ENCODE measurements around the gene CDC20. TPM values are rescaled to one million over a fixed set of nuclear protein-coding genes. Genes with fewer than 3 reads are reported as not detected.

CDC20 gene
- total RNA-seq, 2 donors from 2014 or later = 0.35 to 0.41 TPM

DNA sequence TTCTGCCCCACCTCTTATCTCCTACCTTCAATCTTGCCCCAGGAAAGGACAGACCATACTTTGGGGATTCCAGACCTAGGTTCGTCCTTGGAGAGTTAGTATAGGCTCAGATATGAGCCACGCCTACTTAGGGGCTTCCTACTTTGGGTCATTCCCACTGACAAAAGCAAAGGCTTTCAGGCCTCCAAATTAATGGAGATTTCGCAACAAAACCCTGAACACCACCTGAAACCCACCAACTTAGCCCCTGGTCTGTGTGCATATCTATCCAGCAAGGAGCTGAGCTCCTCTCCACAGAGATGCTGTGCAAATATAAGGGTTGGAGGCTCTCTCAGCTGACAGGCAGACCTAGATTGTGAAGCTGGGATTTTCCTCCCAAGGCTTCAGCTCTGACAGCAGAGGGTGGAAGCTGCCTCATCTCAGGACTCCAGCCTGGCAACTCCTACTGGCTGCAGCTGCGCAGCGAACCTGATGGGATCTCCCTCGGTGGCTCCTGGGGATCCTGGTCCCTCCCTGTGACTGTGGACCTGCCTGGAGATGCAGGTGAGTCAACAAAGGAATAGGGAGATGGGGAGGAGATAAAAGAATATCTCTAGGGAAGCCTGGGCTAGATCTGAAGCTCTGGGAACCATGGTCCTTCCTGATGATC lies 19.1 kb upstream of the CDC20 start:
- DNase-seq (ENCODE audit: low spot score) (no peak), ATAC-seq (ENCODE audit: insufficient number of reproducible peaks, low FRiP score, low read depth) (no peak)
- Histone ChIP-seq H3K9me3 (no peaks in the 10 kb centered on the region), H3K36me3 (no peaks in the 10 kb centered on the region), H3K27me3 (replicated peaks; ENCODE audit: insufficient read depth) (no peaks in the 10 kb centered on the region), H3K27ac (no peak overlapping the region), H3K4me3 (no peak overlapping the region), H3K4me1 (ENCODE audit: control insufficient read depth in 1 of 2, low read depth in 2 of 2) (peaks cover 0 to 6% of the 10 kb centered on the region in 2 donors)
- TF ChIP-seq, protein P1, sequence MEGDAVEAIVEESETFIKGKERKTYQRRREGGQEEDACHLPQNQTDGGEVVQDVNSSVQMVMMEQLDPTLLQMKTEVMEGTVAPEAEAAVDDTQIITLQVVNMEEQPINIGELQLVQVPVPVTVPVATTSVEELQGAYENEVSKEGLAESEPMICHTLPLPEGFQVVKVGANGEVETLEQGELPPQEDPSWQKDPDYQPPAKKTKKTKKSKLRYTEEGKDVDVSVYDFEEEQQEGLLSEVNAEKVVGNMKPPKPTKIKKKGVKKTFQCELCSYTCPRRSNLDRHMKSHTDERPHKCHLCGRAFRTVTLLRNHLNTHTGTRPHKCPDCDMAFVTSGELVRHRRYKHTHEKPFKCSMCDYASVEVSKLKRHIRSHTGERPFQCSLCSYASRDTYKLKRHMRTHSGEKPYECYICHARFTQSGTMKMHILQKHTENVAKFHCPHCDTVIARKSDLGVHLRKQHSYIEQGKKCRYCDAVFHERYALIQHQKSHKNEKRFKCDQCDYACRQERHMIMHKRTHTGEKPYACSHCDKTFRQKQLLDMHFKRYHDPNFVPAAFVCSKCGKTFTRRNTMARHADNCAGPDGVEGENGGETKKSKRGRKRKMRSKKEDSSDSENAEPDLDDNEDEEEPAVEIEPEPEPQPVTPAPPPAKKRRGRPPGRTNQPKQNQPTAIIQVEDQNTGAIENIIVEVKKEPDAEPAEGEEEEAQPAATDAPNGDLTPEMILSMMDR (IDR thresholded peaks at IDR 0.05) = no peak

DNA sequence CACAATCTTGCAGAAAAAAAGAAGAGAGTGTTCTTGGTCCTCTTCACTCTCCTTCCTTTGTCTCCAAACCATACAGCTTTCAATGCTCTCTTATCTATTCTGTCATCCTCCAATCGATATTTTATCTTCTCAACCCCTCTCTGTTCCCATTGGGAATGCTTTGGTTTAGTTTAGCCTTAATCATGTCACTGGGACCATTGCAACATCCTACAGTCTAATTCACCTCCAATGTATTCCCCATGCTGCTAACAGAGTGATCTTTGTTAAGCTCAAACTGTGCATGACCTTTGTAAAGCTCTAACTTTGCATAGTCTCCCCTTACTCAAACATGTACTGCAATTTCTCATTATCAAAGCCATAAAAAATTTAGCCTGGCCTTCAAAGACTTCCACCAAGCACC lies 18.2 kb upstream of the CDC20 start:
- H3K4me3 ChIP-seq = no peak overlapping the region
- DNase-seq (ENCODE audit: low spot score) = no peak
- no peaks in the 10 kb centered on the region for H3K36me3 ChIP-seq
- TF ChIP-seq, protein P1 (IDR thresholded peaks at IDR 0.05) = no peak
- peaks cover 0 to 6% of the 10 kb centered on the region in 2 donors for H3K4me1 ChIP-seq (ENCODE audit: control insufficient read depth in 1 of 2, low read depth in 2 of 2)
- H3K9me3 ChIP-seq = no peaks in the 10 kb centered on the region
- no peaks in the 10 kb centered on the region for H3K27me3 ChIP-seq (replicated peaks; ENCODE audit: insufficient read depth)
- ATAC-seq (ENCODE audit: insufficient number of reproducible peaks, low FRiP score, low read depth) = no peak
- H3K27ac ChIP-seq = no peak overlapping the region

DNA sequence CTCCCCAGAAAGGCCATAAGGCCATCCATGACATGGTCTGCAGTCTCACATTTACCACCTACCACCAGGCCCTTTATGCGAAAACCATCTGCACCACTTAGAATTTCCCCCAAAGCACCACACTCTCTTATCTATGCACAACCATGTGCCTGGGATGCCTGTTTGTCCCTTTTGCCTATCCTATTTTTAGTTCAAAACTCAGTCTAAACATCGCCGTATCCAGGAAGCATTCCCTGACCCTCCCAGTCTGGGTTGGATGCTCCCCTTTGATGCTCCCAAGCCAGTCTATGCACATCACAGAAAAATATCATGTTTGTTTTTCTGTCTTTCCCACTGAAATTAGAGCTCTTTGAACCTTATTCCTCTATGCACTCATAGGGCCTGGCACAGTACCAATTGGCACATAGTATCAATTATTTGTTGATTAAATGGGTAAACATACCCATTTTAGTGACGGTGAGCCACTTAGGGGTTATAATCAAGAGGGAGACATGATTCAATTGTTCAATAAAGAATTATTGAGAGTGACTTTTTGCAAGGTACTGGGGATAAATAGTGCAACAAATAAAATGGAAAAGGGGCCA lies 14.4 kb upstream of the CDC20 start:
- H3K27me3 ChIP-seq (replicated peaks; ENCODE audit: insufficient read depth) = no peaks in the 10 kb centered on the region
- no peak overlapping the region for H3K27ac ChIP-seq
- ATAC-seq (ENCODE audit: insufficient number of reproducible peaks, low FRiP score, low read depth) (no peak), DNase-seq (ENCODE audit: low spot score) (no peak)
- TF ChIP-seq, protein P1 (IDR thresholded peaks at IDR 0.05) = no peak
- no peaks in the 10 kb centered on the region for H3K9me3 ChIP-seq
- H3K4me3 ChIP-seq = no peak overlapping the region
- no peaks in the 10 kb centered on the region for H3K36me3 ChIP-seq
- peaks cover 0 to 13% of the 10 kb centered on the region in 2 donors for H3K4me1 ChIP-seq (ENCODE audit: control insufficient read depth in 1 of 2, low read depth in 2 of 2)

DNA sequence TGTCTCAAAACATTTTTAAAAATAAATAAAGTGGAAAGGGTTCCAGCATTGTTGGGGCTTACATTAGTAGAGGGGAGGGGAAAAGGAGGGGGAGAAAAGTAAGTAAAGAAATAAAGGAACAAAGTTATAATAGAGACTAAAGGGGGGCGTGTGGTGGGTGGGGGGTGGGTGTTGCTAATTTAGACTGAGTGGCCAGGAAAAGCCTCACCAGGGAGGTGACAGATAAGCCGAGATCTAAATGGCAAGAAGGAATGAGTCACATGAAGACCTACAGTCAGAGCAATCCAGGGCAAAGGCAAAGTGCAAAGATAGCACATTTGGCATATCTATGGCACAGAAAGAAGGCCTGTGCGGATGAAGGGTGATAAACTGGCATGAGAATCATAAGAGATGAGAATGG lies 13.7 kb upstream of the CDC20 start:
- Histone ChIP-seq H3K27me3 (replicated peaks; ENCODE audit: insufficient read depth) (no peaks in the 10 kb centered on the region), H3K4me1 (ENCODE audit: control insufficient read depth in 1 of 2, low read depth in 2 of 2) (peaks cover 0 to 20% of the 10 kb centered on the region in 2 donors), H3K36me3 (no peaks in the 10 kb centered on the region), H3K4me3 (no peak overlapping the region), H3K9me3 (no peaks in the 10 kb centered on the region), H3K27ac (no peak overlapping the region)
- TF ChIP-seq, protein P1 (IDR thresholded peaks at IDR 0.05) = no peak
- no peak for ATAC-seq (ENCODE audit: insufficient number of reproducible peaks, low FRiP score, low read depth)
- no peak for DNase-seq (ENCODE audit: low spot score)

DNA sequence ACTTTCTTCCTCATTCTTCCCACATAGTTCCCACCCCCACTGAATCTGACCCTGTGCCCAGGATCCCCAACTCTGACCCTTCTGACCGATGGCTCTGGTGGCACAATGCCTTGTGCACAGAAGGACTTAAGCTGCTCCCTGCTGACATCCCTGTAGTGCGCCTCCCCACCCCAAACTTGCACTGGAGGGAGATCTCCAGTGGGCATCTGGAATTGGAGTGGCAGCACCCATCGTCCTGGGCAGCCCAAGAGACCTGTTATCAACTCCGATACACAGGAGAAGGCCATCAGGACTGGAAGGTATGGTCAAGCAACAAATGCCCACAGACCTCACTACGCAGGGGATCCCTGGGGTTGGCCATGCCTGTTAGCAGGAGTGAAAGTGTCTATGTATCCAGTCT lies 12.1 kb upstream of the CDC20 start:
- no peaks in the 10 kb centered on the region for H3K9me3 ChIP-seq
- ATAC-seq (ENCODE audit: insufficient number of reproducible peaks, low FRiP score, low read depth) (no peak), DNase-seq (ENCODE audit: low spot score) (no peak)
- no peaks in the 10 kb centered on the region for H3K27me3 ChIP-seq (replicated peaks; ENCODE audit: insufficient read depth)
- no peaks in the 10 kb centered on the region for H3K36me3 ChIP-seq
- TF ChIP-seq, protein P1 (IDR thresholded peaks at IDR 0.05) = no peak
- H3K4me1 ChIP-seq (ENCODE audit: control insufficient read depth in 1 of 2, low read depth in 2 of 2) = peaks cover 0 to 24% of the 10 kb centered on the region in 2 donors
- H3K4me3 ChIP-seq = no peak overlapping the region
- no peak overlapping the region for H3K27ac ChIP-seq

All from thoracic aorta (tissue), 2 donors.